ENCODE results near the gene SAP25.

Gene SAP25

DNA sequence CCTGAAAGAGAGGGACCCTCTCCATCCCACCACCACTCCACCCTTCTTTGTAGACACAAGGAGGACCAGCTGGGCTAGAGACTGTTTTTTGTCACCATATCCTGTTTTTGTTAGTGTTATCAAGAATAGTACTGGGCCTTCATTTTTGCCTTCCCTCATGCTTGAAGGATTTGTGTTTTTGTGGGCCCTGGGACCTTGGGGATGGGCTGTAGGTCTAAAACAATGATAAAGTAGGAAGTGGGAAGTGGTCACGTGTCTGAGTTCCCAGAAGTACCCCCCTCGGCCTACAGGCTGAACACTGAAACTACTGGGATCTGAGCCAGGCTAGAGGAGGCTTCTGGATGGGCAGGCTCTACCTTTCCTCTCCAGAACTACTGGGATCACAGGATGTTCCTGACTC is 25.8 kb downstream of the SAP25 start:
- TF ChIP-seq, protein P1, sequence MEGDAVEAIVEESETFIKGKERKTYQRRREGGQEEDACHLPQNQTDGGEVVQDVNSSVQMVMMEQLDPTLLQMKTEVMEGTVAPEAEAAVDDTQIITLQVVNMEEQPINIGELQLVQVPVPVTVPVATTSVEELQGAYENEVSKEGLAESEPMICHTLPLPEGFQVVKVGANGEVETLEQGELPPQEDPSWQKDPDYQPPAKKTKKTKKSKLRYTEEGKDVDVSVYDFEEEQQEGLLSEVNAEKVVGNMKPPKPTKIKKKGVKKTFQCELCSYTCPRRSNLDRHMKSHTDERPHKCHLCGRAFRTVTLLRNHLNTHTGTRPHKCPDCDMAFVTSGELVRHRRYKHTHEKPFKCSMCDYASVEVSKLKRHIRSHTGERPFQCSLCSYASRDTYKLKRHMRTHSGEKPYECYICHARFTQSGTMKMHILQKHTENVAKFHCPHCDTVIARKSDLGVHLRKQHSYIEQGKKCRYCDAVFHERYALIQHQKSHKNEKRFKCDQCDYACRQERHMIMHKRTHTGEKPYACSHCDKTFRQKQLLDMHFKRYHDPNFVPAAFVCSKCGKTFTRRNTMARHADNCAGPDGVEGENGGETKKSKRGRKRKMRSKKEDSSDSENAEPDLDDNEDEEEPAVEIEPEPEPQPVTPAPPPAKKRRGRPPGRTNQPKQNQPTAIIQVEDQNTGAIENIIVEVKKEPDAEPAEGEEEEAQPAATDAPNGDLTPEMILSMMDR (IDR thresholded peaks at IDR 0.05; ENCODE audit: low read depth, low read length) = no peak
- Histone ChIP-seq H3K4me1 (peaks cover 22% of the 10 kb centered on the region), H3K9me3 (no peaks in the 10 kb centered on the region), H3K36me3 (peaks cover 9% of the 10 kb centered on the region), H3K27me3 (no peaks in the 10 kb centered on the region), H3K4me3 (ENCODE audit: low read depth, low read length) (no peak overlapping the region)
- DNase-seq = no peak

DNA sequence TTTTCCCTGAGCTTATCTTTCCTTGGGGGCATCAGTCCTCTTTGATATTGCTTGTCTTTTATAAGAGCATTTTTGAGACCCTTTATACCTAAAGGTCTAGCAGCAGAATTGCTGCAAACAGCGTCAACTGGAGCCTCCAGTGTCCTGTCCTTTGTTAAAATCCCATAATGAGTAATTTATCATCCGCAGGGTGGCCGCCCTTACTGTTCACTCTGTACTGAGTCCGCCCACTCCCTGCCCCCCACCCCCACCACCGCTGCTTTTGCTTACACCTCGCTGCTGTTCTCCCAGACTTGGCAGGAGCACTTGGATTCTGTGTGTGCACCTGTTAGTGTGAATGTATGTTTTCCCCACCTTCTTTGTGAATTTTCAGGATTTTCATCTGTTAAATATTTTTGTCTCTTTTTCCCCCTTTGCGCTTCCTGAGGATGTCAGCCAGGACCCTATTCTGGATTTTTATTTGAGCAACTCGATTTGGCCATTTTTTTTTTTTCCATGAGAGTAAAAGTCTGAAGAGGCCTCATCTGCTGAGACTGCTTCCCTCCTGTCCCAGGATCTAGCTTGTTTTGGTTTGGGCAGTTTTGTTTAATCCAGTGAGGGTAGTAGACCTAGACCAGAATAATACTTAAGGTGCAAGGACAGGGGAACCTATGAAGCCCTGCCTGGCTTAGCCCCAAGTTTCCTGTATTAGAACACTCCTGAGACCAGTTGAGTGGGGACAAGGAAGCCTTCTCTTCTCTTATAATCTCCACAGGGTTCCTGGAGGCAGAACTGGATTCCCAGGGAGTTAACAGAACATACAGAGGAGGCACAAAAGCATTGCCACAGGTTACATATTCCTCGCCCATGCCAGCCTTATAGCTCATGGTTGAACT is 26.5 kb downstream of the SAP25 start:
- H3K9me3 ChIP-seq = no peaks in the 10 kb centered on the region
- no peaks in the 10 kb centered on the region for H3K27me3 ChIP-seq
- TF ChIP-seq, protein P1 (IDR thresholded peaks at IDR 0.05; ENCODE audit: low read depth, low read length) = no peak
- peaks cover 4% of the 10 kb centered on the region for H3K36me3 ChIP-seq
- peaks cover 22% of the 10 kb centered on the region for H3K4me1 ChIP-seq
- no peak overlapping the region for H3K4me3 ChIP-seq (ENCODE audit: low read depth, low read length)
- DNase-seq = no peak

GRCh38 chr7:100546129-100546925 is 27.4 kb downstream of the SAP25 start:
- Histone ChIP-seq H3K4me1 (peaks cover 22% of the 10 kb centered on the region), H3K27me3 (no peaks in the 10 kb centered on the region)
- TF ChIP-seq, protein P1 (IDR thresholded peaks at IDR 0.05; ENCODE audit: low read depth, low read length) = no peak

DNA sequence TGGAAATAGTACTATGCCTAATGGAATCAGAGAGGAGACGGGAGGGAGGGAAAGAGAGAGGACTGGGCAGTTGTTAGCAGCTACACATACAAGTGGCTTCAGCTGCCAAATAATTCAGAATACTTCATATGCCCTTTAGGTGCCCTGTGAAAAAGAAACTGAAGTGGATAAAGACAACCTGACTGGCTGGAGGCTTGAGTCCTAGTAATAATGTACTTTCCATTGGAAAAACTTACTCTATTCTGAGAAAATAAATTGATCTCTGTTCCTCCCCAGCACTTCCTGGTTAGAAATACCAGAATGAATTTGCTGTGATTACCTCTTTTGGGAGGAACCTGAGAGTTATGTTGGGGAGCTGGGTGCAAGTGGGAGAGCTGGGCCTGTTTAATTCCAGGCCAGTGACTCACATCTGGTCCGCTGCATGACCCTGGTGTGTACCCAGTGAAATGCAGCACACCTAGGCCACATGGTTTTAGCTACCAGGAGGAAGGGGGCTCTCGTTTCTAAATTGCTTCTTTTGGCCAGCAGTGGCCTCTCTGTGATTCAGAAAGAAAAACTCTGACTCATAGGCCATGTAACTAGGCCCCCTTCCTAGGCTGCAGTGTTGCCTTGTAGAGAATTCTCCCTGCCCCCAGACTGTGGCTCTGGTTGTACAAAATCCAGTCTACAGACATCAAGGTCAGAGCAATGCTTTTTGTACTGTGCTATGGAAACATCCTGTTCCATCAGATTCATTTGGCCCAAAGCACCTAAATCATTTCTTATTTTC is 28.2 kb downstream of the SAP25 start:
- Histone ChIP-seq H3K27me3 (no peaks in the 10 kb centered on the region), H3K4me1 (peaks cover 22% of the 10 kb centered on the region), H3K36me3 (peaks cover 4% of the 10 kb centered on the region), H3K4me3 (ENCODE audit: low read depth, low read length) (no peak overlapping the region), H3K9me3 (no peaks in the 10 kb centered on the region)
- TF ChIP-seq, protein P1 (IDR thresholded peaks at IDR 0.05; ENCODE audit: low read depth, low read length) = peak; percentile 6; the same call in 1 of the 2 replicates
- DNase-seq = peak; percentile 48

More at GRCh38 chr7:100546129-100546925, 27.4 kb downstream of the SAP25 start:
- H3K4me3 ChIP-seq (ENCODE audit: low read depth, low read length) = no peak overlapping the region
- no peak for DNase-seq
- H3K9me3 ChIP-seq = no peaks in the 10 kb centered on the region
- H3K36me3 ChIP-seq = peaks cover 4% of the 10 kb centered on the region

GRCh38 chr7:100544967-100545359 is 28.7 kb downstream of the SAP25 start:
- no peak for DNase-seq
- Histone ChIP-seq H3K4me1 (peaks cover 22% of the 10 kb centered on the region), H3K4me3 (ENCODE audit: low read depth, low read length) (no peak overlapping the region), H3K9me3 (no peaks in the 10 kb centered on the region), H3K36me3 (no peaks in the 10 kb centered on the region; the same call in 1 of the 2 replicates), H3K27me3 (no peaks in the 10 kb centered on the region)
- TF ChIP-seq, protein P1 (IDR thresholded peaks at IDR 0.05; ENCODE audit: low read depth, low read length) = no peak

Measured in BE2C (cell line).